T47D (cell line): Measurements from ENCODE around the gene HAND1.

Source experiments
- DNase-seq, 2 experiments: peaks; one replicate each; pipeline versions ENCODE4 v3.0.0 to v3.0.0-alpha.2; 2011 to 2012; ENCODE audit warnings: low read depth in 1 of 2, low spot score in 1 of 2
- JUND ChIP-seq: IDR thresholded peaks from 2 replicates; pipeline ENCODE4 v1.6.1; 2012; ENCODE audit warnings: low read depth
- in situ Hi-C: cut with HindIII; loops from 2 replicates; pipeline ENCODE4 v1.10.0; 2016; ENCODE audit warnings: low sequenced_read_pairs, low pct_unique_long_range_greater_than_20kb

The HAND1 gene

DNA sequence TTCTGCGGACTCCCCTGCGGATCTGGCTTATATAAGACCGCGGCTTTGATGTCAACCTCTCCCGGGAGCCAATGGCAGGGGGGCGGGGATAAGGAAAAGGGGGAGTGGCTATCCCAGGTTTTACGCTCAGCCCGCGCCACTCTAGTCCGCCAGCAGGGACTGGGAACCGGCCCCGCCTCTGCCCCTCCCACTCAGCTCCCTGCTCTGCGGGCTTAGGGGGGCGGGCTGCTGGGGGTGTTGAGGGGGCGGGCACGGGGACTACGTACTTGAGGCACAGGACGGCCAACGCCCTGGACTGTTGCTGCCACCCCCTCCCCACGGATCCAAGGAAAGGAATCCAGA is at the start of gene HAND1:
Gene HAND1 (minus strand): TSS at position 4 of the 342 bp plus-strand sequence. CDS start 219 bp downstream, outside the sequence.
- no peak for TF ChIP-seq JUND
- in situ Hi-C loops = no loop called here
- peak; percentile 71 to 96 for DNase-seq

- TF ChIP-seq JUND = no peak
- in situ Hi-C loops = no loop called here
Observed at GRCh38 chr5:154526231-154527226, 48.5 kb upstream of the HAND1 start.

DNA sequence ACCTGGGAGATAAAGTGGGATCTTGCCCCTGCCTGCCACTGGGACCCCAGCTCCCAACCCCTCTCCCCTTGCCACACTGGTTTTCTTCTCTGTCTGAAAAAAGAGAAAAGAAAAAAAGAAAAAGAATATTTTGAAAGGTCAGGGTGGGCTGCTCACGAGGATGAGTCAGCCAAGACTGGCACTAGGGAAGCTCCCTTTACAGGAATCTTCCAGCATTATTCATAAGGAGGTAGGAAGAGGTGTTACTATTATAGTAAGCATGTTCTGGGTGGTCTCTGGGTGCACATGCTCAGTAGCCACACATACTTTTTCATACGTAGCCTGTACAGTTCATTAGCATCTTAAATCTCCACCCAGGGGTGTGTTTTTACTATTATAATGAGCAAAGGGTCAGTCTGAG is 46.8 kb upstream of the HAND1 start:
- no peak for TF ChIP-seq JUND
- DNase-seq = no peak
- in situ Hi-C loops = no loop called here

More at GRCh38 chr5:154526231-154527226, 48.5 kb upstream of the HAND1 start:
- DNase-seq = no peak

DNA sequence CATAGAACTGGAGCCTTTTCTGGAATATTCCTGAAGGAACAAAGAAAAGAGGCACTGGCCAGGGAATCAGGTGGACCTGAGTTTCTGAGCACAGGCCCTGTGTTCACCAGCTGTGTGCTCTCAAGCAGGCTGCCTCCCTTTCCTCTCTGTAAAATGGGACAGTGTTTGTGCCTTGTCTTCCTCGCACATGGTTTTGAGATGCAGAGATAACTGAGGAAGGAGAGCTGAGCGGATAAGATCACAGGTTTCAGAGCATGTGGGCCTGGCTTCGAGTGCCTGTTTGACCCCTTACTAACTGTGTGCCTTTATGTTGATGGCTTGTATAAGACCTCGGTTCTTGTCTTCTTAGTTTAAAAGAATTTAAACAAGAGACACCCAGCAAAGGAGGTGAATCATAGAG is 46.2 kb upstream of the HAND1 start:
- TF ChIP-seq JUND = no peak
- no peak for DNase-seq
- in situ Hi-C loops = no loop called here

DNA sequence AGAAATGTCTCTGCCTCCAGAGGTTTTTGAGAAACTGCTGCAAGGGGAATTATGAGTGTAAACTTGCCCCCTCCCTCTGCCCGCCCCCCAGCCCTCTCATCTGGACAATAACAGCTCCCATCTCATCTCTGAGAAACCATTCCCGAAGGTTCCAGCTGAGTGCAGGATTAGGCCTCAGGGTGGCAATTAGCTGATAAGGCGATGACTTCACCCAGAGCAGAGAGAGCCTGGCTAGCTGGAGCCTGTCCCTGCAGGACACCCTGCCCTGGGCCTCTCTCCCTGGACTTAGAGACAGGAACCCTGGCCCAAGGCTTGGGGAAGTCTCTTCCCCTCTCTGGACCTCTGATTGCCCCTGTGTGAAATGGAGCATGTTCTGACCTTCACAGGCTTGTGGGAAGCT is 45.7 kb upstream of the HAND1 start:
- no peak for DNase-seq

GRCh38 chr5:154523104-154523503 is 45.1 kb upstream of the HAND1 start:
- no peak for TF ChIP-seq JUND
- DNase-seq = no peak
- in situ Hi-C loops = no loop called here

More for the DNA sequence above, 45.7 kb upstream of the HAND1 start:
- in situ Hi-C loops = no loop called here
- no peak for TF ChIP-seq JUND

DNA sequence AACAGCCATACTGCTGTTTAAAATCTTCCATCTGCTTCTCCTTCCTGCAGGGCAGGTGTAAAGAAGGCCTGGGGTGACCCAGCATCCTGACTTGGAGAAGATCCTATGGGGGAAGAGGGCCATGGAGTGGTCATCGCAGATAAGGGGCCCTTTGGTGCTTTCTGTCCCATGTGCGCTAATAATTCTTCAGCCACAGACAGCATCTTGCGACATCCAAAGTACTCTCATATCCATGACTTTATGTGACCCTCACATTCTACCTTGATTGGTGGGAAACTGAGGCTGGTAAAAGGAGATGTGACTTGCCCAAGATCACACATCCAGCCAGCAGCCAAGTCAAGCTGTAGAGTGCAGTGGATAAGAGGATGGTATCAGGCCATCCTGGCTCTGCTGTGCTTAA is 44.3 kb upstream of the HAND1 start:
- TF ChIP-seq JUND = no peak
- in situ Hi-C loops = no loop called here
- no peak for DNase-seq

- DNase-seq = no peak
- in situ Hi-C loops = no loop called here
- TF ChIP-seq JUND = no peak
Observed at GRCh38 chr5:154521756-154522155, 43.7 kb upstream of the HAND1 start.

DNA sequence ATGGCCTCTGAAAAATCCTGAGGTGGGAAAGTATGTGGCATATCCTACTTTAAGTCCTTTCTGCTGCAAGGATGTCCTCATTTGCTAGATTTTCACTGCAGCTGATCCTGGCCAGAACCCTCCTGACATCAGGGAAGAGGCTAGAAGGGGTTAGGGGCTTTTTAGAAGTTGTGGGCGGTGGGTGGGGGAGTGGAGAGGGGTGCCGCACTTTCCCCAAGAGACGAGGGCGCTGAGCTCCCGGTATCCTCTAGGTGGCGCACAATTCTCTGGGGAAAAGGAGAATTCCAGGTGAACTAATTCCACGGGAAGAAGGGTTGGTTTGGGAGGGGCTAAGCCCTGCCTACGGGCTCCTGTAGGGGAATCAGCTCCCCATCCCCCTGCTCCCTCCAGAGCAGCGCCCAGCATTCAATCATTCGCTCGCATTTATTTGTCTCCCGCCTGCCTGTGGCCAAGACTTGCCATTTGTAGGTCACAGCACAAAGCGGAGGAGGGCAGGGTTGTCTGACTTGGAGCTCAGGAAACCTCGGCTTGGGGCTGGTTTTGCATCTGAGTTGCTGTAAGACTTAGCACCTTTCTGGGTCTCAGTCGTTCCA is 42.9 kb upstream of the HAND1 start:
- in situ Hi-C loops = no loop called here
- peak; percentile 77 to 78 for DNase-seq
- TF ChIP-seq JUND = no peak

DNA sequence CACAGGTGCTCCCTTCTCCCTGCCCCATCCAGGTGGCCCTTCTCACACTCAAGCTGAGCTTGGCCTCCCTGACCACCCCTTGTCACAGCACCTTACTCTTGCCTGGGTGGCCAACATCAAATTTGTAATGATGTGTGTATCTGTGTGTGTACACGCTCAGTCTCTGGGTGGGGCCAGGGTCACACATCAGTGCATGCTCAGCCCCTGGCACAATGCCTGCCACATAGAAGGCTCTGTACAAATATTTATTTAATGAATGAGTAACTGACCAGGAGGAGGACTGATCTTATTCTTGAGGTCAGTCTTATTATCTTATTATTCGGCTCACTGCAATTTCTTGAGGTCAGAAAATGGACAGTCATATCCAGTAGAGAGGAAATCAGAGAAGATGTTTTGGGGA is 41.3 kb upstream of the HAND1 start:
- in situ Hi-C loops = no loop called here
- DNase-seq = no peak
- TF ChIP-seq JUND = no peak

- in situ Hi-C loops = no loop called here
- TF ChIP-seq JUND = no peak
- no peak for DNase-seq
Observed at GRCh38 chr5:154518438-154518867, 40.4 kb upstream of the HAND1 start.

GRCh38 chr5:154517810-154518437 is 39.9 kb upstream of the HAND1 start:
- no peak for DNase-seq
- no peak for TF ChIP-seq JUND
- in situ Hi-C loops = no loop called here

GRCh38 chr5:154517181-154517580 is 39.2 kb upstream of the HAND1 start:
- in situ Hi-C loops = no loop called here
- TF ChIP-seq JUND = no peak
- DNase-seq = no peak
